Colonic mucosa (tissue), 4 donors: ENCODE measurements around the gene HMGN5. TPM values are rescaled to one million over a fixed set of nuclear protein-coding genes. Genes with fewer than 3 reads are reported as not detected.

Source experiments
- DNase-seq: peaks from one replicate; pipeline ENCODE4 v3.0.0-alpha.2; 2020
- H3K27ac ChIP-seq: fragments of 200-600 bp; one replicate; pipeline ENCODE4 v1.8.0; 2021
- H3K27me3 ChIP-seq: fragments of 200-600 bp; one replicate; pipeline ENCODE4 v1.8.0; 2021
- H3K36me3 ChIP-seq: fragments of 200-600 bp; one replicate; pipeline ENCODE4 v1.8.0; 2021
- H3K4me1 ChIP-seq: fragments of 200-600 bp; one replicate; pipeline ENCODE4 v1.8.0; 2021; ENCODE audit warnings: mild to moderate bottlenecking
- H3K4me3 ChIP-seq: fragments of 200-600 bp; one replicate; pipeline ENCODE4 v1.8.0; 2021
- H3K9ac ChIP-seq, 2 donors: one replicate each; pipeline ENCODE4 v1.7.0; 2013; ENCODE audit warnings: control low read depth in 2 of 2, low read depth in 2 of 2, low read length in 2 of 2
- H3K9me3 ChIP-seq: fragments of 200-600 bp; one replicate; pipeline ENCODE4 v1.8.0; 2021
- CTCF ChIP-seq: fragments of 200-600 bp; IDR thresholded peaks from one replicate; pipeline ENCODE4 v1.8.0; 2022; ENCODE audit warnings: antibody characterized with exemption, mild to moderate bottlenecking
- intact Hi-C: fragments of 100-400 bp; cut with DNase I; formaldehyde crosslinking; loops from one replicate; pipeline ENCODE4 v1.14.1; 2022
- total RNA-seq, 2 donors: library from RNA; stranded (reverse); fragmentation: NEBNext Ultra II Directional in 1 of 2; extraction: Animal tissue kit (Norgen Biotek cat#: 25700) in 1 of 2; gene quantifications; one replicate each; pipeline ENCODE4 v1.2.1, GENCODE V29; 2021
- donor health status: healthy.
- donor health status: DM: no; HTN: no; CAD: no.
- donor health status: DM: no; HTN: no; CAD: no.

Gene HMGN5, protein sequence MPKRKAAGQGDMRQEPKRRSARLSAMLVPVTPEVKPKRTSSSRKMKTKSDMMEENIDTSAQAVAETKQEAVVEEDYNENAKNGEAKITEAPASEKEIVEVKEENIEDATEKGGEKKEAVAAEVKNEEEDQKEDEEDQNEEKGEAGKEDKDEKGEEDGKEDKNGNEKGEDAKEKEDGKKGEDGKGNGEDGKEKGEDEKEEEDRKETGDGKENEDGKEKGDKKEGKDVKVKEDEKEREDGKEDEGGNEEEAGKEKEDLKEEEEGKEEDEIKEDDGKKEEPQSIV
- total RNA-seq = 1 to 10 TPM; 6.1 to 7.5 TPM

DNA sequence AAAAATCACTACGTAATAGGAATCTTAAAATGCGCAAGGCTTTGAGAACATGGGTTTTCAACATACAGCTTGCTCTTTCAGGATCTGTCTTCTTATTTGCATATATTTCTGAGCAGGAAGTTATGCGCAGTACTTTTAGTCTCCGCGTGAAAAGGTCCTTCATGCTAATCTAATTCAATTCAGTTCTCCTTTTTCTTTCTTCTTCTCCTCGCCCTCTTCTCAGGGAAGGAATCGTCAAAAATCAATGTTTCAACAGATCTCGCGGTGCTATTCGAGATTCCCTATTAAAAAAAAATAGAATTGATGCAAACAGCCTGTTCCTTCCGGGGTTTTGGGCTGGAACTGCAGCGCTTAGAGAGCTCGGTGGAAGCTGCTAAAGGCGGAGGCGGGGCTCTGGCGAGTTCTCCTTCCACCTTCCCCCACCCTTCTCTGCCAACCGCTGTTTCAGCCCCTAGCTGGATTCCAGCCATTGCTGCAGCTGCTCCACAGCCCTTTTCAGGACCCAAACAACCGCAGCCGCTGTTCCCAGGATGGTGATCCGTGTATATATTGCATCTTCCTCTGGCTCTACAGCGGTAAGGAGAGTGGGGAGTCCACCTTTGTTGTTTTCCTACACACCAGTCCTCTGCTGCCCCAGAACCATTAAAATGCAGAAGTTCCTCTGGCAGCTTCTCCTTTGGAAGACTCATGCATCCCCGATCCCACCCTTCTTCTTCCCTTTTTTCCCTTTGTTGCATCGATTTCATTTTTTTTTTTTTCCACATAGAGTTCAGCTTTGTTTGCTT is at the start of gene HMGN5, which contains the start of gene SH3BGRL:
Gene HMGN5, minus strand, starts transcription at position 243 of the 785 bp plus-strand sequence. CDS start 80,364 bp downstream, outside the sequence.
Gene SH3BGRL, plus strand, starts transcription at position 432 of the 785 bp plus-strand sequence. Its CDS starts 99 bp downstream, at position 531.
- H3K36me3 ChIP-seq = no peaks in the 10 kb centered on the region
- H3K4me3 ChIP-seq = peak within 1 kb of the TSS; percentile 45
- H3K27ac ChIP-seq = peak within 1 kb of the TSS; percentile 58
- TF ChIP-seq CTCF = no peak
- H3K9me3 ChIP-seq = no peaks in the 10 kb centered on the region
- peak; percentile 74 for DNase-seq
- no peaks in the 10 kb centered on the region for H3K27me3 ChIP-seq
- H3K9ac ChIP-seq = peak within 1 kb of the TSS; percentile 50 to 65
- intact Hi-C loops = no loop called here
- H3K4me1 ChIP-seq = no peaks in the 10 kb centered on the region

DNA sequence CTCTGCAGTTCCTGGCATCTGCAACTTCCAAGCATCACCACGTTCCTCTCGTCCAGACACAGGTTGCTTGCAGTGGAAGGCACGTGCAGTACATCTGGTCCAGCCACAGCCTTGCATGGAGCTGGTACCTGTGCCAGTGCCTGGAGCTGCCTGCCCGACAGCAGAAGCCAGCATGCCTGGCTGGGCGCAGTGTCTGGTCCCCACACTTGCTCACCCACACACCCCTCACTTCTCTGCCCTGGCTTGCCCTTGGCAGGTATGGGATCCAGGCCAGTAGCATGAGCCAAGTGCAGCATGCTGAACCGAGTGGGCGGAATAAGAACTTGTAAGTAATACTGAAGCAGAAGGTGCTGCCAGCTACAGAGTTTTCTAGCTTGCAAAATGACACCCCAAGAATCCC is 40.0 kb upstream of the HMGN5 start:
- Histone ChIP-seq H3K4me1 (no peaks in the 10 kb centered on the region), H3K27ac (no peak overlapping the region), H3K9ac (no peak overlapping the region), H3K4me3 (no peak overlapping the region), H3K27me3 (no peaks in the 10 kb centered on the region), H3K9me3 (no peaks in the 10 kb centered on the region), H3K36me3 (no peaks in the 10 kb centered on the region)
- no peak for DNase-seq
- no peak for TF ChIP-seq CTCF
- intact Hi-C loops = no loop called here

DNA sequence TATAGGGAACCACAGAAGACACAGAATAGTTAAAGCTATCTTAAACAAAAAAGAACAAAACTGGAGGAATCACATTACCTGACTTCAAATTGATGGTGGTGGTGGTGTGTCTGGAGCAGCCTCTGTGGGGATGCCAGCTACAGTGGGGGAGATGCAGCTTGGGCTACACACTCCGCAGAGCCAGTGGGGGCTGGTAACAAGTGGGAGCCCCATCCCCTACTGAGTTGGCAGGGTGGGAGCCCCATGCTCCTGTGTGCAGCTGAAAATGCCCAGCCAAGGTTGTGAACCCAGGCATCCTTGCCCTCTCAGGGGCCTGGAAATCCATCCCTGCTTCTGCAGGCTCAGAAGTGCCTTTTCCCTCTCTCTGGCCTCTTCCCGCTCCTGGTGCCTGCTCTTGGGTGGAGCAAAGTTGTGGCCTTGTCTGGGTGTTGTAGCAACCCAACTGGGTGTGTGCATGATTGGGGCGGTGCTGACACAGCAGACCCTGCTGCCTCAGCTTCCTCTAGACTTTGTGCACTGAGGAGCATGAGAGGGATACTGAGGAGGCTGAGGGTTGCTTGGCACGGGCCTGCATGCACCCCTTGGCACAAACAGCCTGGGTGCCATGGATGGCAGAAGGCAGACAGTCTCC is 39.1 kb upstream of the HMGN5 start:
- Histone ChIP-seq H3K4me3 (no peak overlapping the region), H3K4me1 (no peaks in the 10 kb centered on the region), H3K27me3 (no peaks in the 10 kb centered on the region), H3K9ac (no peak overlapping the region), H3K36me3 (no peaks in the 10 kb centered on the region), H3K9me3 (no peaks in the 10 kb centered on the region), H3K27ac (no peak overlapping the region)
- TF ChIP-seq CTCF = no peak
- intact Hi-C loops = no loop called here
- no peak for DNase-seq

DNA sequence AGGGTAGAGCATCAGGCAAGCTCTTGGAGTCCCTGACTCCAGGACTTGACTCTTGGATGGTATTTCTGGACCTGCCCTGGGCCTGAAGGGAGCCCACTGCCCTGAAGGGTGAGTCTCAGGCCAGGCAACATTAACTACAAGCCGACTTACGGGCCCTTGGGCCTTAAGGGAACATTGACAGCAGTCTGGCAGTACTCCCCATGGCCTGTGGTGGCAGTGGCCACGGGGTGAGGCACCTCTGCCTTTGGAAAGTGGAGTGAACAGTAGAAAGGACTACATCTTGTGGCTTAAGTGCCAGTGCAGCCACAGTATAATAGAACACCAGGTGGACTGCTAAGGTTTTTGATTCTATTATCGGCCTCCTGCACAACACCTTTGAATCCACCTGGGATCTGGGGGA is 36.5 kb upstream of the HMGN5 start:
- H3K36me3 ChIP-seq = no peaks in the 10 kb centered on the region
- no peaks in the 10 kb centered on the region for H3K4me1 ChIP-seq
- DNase-seq = no peak
- H3K27me3 ChIP-seq = no peaks in the 10 kb centered on the region
- no peaks in the 10 kb centered on the region for H3K9me3 ChIP-seq
- TF ChIP-seq CTCF = no peak
- intact Hi-C loops = no loop called here
- H3K4me3 ChIP-seq = no peak overlapping the region
- no peak overlapping the region for H3K27ac ChIP-seq
- no peak overlapping the region for H3K9ac ChIP-seq

GRCh38 chrX:81237516-81237915 is 35.8 kb upstream of the HMGN5 start:
- H3K4me3 ChIP-seq = no peak overlapping the region
- H3K9me3 ChIP-seq = no peaks in the 10 kb centered on the region
- H3K9ac ChIP-seq = no peak overlapping the region
- DNase-seq = no peak
- TF ChIP-seq CTCF = no peak
- no peaks in the 10 kb centered on the region for H3K27me3 ChIP-seq
- intact Hi-C loops = no loop called here
- no peaks in the 10 kb centered on the region for H3K4me1 ChIP-seq
- no peaks in the 10 kb centered on the region for H3K36me3 ChIP-seq
- H3K27ac ChIP-seq = no peak overlapping the region
